MCF 10A (cell line): ENCODE data around the gene EIF4E2. TPM values are rescaled to one million over a fixed set of nuclear protein-coding genes. Genes with fewer than 3 reads are reported as not detected.
A peak's percentile ranks its signal among the peaks of the same experiment; 100 is the strongest.

ENCODE experiments used
- BruUV-seq: library from RNA; stranded (reverse); fragments of 400-500 nt; replicated peaks from 2 replicates; lab custom pipeline; 2021; lab: Mats Ljungman, UMichigan
- CTCF ChIA-PET: fragments of 300-600 bp; sonication (Branson Sonifier 250); formaldehyde crosslinking; extraction: SDS; loops from one replicate; lab custom pipeline; 2021; ENCODE audit warnings: antibody characterized with exemption, inconsistent platforms; lab: Yijun Ruan, JAX
- POLR2A ChIA-PET: fragments of 300-600, 350-650 bp; sonication (Branson Sonifier 250); formaldehyde crosslinking; extraction: SDS; loops from one replicate; lab custom pipeline; 2020; ENCODE audit warnings: antibody characterized with exemption, inconsistent platforms; lab: Yijun Ruan, JAX
- DNase-seq: peaks from one replicate; pipeline ENCODE4 v3.0.0-alpha.2; 2018; ENCODE audit not compliant: unreplicated experiment
- H3K27ac Mint-ChIP-seq: one replicate; pipeline ENCODE4 v1.8.0; 2022; ENCODE audit warnings: mild to moderate bottlenecking, low read depth, mixed read lengths; ENCODE audit not compliant: unreplicated experiment
- H3K27me3 Mint-ChIP-seq: one replicate; pipeline ENCODE4 v1.8.0; 2022; ENCODE audit warnings: mixed read lengths; ENCODE audit not compliant: insufficient read depth, unreplicated experiment
- H3K36me3 Mint-ChIP-seq: one replicate; pipeline ENCODE4 v1.8.0; 2022; ENCODE audit warnings: mild to moderate bottlenecking, moderate library complexity, mixed read lengths; ENCODE audit not compliant: insufficient read depth, unreplicated experiment
- H3K4me1 Mint-ChIP-seq: one replicate; pipeline ENCODE4 v1.8.0; 2022; ENCODE audit warnings: mixed read lengths; ENCODE audit not compliant: insufficient read depth, unreplicated experiment
- H3K4me3 Mint-ChIP-seq: one replicate; pipeline ENCODE4 v1.8.0; 2022; ENCODE audit warnings: mild to moderate bottlenecking, moderate library complexity, mixed read lengths; ENCODE audit not compliant: unreplicated experiment
- H3K9me3 Mint-ChIP-seq: one replicate; pipeline ENCODE4 v1.8.0; 2022; ENCODE audit warnings: mixed read lengths; ENCODE audit not compliant: unreplicated experiment
- intact Hi-C: fragments of 100-400 bp; cut with micrococcal nuclease; formaldehyde crosslinking; loops from 2 replicates; pipeline ENCODE4 v1.14.1; 2022
- total RNA-seq: library from RNA; stranded (reverse); gene quantifications from 2 replicates; pipeline ENCODE4 v1.2.3, GENCODE V29; 2022
- TF ChIP-seq, protein P1 (sequence below): fragments of 200-600 bp; IDR thresholded peaks from one replicate; pipeline ENCODE4 v1.8.0; 2022; ENCODE audit warnings: antibody characterized with exemption, mild to moderate bottlenecking; ENCODE audit not compliant: unreplicated experiment

Gene EIF4E2
- total RNA-seq, 1 experiment from 2014 or later = 52.8 TPM

DNA sequence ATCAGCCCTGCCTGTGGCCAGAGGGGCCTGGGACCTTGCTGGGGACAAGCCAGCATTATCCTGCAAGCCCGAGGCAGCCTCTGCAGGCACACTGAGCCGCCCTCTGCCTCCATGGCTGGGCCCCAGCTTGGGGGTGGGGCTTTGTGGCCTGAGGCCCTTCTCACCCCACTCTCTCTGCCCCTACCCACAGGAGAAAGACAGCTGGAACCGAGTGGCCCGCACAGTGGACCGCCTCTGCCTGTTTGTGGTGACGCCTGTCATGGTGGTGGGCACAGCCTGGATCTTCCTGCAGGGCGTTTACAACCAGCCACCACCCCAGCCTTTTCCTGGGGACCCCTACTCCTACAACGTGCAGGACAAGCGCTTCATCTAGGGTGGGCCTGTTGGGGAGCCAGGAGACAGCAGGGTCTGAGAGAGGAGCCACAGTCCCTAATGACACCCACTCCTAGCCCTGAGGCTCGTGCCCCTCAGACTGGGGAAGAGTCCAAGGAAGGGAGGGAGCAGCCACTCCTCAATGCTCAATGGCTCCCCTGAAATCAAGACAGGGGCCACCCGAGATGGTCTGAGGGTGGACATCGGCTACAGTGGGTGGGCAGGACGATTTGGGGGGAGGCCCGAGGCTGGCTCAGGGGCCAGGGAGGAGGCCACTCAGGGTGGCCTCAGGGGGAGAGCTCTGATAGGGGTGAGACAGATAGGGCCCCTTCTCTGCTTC lies 15.4 kb upstream of the EIF4E2 start:
- BruUV-seq = no TSS peak
- H3K36me3 Mint-ChIP-seq = no peaks in the 10 kb centered on the region
- intact Hi-C loops = no loop called here
- H3K4me1 Mint-ChIP-seq = no peaks in the 10 kb centered on the region
- CTCF ChIA-PET = interaction anchor here (0.6 to 0.8 kb wide), 2 partner anchors 11 to 633 kb away, joined by 3 to 4 read pairs; no protein-coding TSS in a partner anchor
- H3K27me3 Mint-ChIP-seq = no peaks in the 10 kb centered on the region
- DNase-seq = no peak
- H3K27ac Mint-ChIP-seq = no peak overlapping the region
- H3K9me3 Mint-ChIP-seq = peaks cover 6% of the 10 kb centered on the region
- POLR2A ChIA-PET = no interaction called here
- TF ChIP-seq, protein P1, sequence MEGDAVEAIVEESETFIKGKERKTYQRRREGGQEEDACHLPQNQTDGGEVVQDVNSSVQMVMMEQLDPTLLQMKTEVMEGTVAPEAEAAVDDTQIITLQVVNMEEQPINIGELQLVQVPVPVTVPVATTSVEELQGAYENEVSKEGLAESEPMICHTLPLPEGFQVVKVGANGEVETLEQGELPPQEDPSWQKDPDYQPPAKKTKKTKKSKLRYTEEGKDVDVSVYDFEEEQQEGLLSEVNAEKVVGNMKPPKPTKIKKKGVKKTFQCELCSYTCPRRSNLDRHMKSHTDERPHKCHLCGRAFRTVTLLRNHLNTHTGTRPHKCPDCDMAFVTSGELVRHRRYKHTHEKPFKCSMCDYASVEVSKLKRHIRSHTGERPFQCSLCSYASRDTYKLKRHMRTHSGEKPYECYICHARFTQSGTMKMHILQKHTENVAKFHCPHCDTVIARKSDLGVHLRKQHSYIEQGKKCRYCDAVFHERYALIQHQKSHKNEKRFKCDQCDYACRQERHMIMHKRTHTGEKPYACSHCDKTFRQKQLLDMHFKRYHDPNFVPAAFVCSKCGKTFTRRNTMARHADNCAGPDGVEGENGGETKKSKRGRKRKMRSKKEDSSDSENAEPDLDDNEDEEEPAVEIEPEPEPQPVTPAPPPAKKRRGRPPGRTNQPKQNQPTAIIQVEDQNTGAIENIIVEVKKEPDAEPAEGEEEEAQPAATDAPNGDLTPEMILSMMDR = no peak
- no peak overlapping the region for H3K4me3 Mint-ChIP-seq

DNA sequence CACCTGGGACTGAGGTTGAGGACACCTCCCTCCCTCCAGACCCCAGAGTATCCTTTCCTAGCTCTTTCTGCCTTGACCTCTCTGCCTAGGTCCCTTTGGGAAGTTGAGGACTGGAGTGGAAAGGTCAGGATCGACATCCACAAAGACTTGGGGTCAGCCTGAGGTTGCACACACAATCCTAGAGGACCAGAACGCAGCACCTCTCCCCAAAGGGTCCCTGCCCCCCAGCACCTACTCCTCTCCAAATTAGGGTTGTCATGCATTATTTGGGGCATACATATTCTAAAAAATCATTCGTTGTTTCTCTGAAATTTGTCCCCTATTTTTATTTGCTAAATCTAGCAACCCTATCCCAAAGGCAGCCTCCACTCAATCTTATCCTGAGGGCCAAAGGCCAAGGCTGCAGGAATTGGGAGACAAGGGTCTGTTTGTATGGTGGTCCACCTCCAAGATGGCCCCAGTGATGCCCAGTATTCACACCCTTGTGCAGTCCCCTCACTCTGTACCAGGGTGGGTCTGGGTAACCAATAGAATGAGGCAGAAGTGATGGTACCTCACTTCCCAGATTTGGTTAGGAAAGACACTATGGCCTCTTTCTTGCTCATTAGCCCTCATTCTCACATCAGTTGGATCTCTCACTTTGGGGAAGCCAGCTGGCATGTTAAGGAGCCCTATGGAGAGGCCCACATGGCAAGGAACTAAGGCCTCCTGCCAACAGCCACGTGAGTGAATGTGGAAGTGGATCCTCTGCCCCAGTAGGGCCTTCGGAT lies 14.5 kb upstream of the EIF4E2 start:
- Mint-ChIP-seq H3K9me3 (peaks cover 6% of the 10 kb centered on the region), H3K4me3 (no peak overlapping the region), H3K27me3 (no peaks in the 10 kb centered on the region), H3K4me1 (no peaks in the 10 kb centered on the region), H3K36me3 (no peaks in the 10 kb centered on the region), H3K27ac (no peak overlapping the region)
- DNase-seq = no peak
- TF ChIP-seq, protein P1 = no peak
- intact Hi-C loops = no loop called here
- no TSS peak for BruUV-seq
- POLR2A ChIA-PET = no interaction called here
- CTCF ChIA-PET = interaction anchor here (0.8 kb wide), 1 partner anchor 633 kb away, joined by 4 read pairs; no protein-coding TSS in a partner anchor

DNA sequence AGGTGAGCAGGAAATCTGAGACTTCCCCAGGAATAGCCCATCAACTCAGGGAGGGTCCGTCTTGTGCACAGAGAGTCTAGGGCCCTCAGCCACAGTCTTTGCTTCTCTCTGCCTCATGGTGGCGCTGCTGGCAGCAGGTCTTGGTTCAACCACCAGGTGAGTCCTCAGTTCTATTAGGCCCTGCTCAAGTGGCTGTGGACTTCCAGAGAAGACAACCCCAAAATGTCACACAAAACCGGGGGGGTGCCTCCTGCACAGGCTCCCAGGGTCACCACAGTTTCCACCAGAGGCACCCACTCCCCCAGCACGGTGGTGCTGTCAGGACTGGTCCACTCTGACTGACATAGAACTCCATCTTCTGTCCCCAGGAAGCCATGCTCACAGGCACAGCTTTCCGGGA lies 13.4 kb upstream of the EIF4E2 start:
- ChIA-PET POLR2A (interaction anchor here (0.6 kb wide), 1 partner anchor 944 kb away, joined by 3 read pairs; the partner anchor contains the start of gene TEX44), CTCF (interaction anchor here (0.7 kb wide), 1 partner anchor 188 kb away, joined by 3 read pairs; no protein-coding TSS in a partner anchor)
- H3K27me3 Mint-ChIP-seq = no peaks in the 10 kb centered on the region
- no peak overlapping the region for H3K27ac Mint-ChIP-seq
- TF ChIP-seq, protein P1 = no peak
- no peaks in the 10 kb centered on the region for H3K4me1 Mint-ChIP-seq
- intact Hi-C loops = no loop called here
- peaks cover 6% of the 10 kb centered on the region for H3K9me3 Mint-ChIP-seq
- peaks cover 4% of the 10 kb centered on the region for H3K36me3 Mint-ChIP-seq
- BruUV-seq = no TSS peak
- no peak overlapping the region for H3K4me3 Mint-ChIP-seq
- DNase-seq = peak; percentile 39

DNA sequence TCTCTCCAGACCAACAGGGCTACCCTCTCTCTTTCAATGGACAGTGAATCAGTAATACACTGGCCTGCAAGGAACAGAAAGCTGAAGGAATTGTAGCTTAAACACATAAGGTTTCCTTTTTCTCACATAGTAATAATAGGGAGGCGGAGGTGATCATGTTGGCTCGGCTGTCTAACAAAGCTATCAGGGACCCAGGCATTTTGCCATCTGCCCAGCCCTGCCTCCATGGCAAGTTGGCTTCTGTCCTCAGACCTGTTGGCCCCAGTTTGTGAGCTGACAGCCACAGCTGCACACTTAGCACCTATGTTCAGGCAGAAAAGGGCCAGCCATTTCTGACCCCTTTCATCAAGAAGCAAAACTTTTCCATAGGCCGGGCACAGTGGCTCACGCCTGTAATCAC lies 13.0 kb upstream of the EIF4E2 start:
- H3K36me3 Mint-ChIP-seq = peaks cover 6% of the 10 kb centered on the region
- H3K4me3 Mint-ChIP-seq = no peak overlapping the region
- TF ChIP-seq, protein P1 = no peak
- DNase-seq = no peak
- peaks cover 6% of the 10 kb centered on the region for H3K9me3 Mint-ChIP-seq
- CTCF ChIA-PET = interaction anchor here (0.5 to 0.8 kb wide), 3 partner anchors 10 to 188 kb away, joined by 3 read pairs; no protein-coding TSS in a partner anchor
- H3K4me1 Mint-ChIP-seq = no peaks in the 10 kb centered on the region
- no peak overlapping the region for H3K27ac Mint-ChIP-seq
- H3K27me3 Mint-ChIP-seq = no peaks in the 10 kb centered on the region
- POLR2A ChIA-PET = interaction anchor here (0.6 to 2.6 kb wide), 3 partner anchors 13 to 945 kb away, joined by 3 to 6 read pairs (median 3); partner anchors contain the start of genes EIF4E2, TEX44 and TIGD1
- no TSS peak for BruUV-seq
- intact Hi-C loops = no loop called here
